SK-N-SH (cell line): ENCODE measurements around the gene TIGD6.

Experiments used
- CTCF ChIP-seq: fragments of 200-600 bp; sonication (generic); IDR thresholded peaks from 2 replicates; pipeline ENCODE4 v1.6.1; 2017; ENCODE audit warnings: antibody characterized with exemption, mild to moderate bottlenecking, moderate library complexity
- ELF1 ChIP-seq: IDR thresholded peaks from 2 replicates; pipeline ENCODE4 v1.4.0; 2012
- EP300 ChIP-seq, 2 experiments: IDR thresholded peaks; 2 replicates each; pipeline versions ENCODE4 v1.4.0 to v1.6.1; 2012; ENCODE audit warnings: borderline replicate concordance in 1 of 2, low read depth in 1 of 2, low read length in 1 of 2
- EZH2phosphoT487 ChIP-seq: fragments of 200-600 bp; sonication (generic); IDR thresholded peaks from 2 replicates; pipeline ENCODE4 v1.6.1; 2017; ENCODE audit warnings: low read depth, mixed run types, mild to moderate bottlenecking, antibody characterized with exemption, moderate library complexity, borderline replicate concordance
- JUND ChIP-seq: IDR thresholded peaks from 2 replicates; pipeline ENCODE4 v1.4.0; 2012
- POLR2AphosphoS5 ChIP-seq: IDR thresholded peaks from 2 replicates; pipeline ENCODE4 v1.6.1; 2012; ENCODE audit warnings: low read depth, low read length
- TF ChIP-seq, protein P1 (sequence below): fragments of 150-350 bp; IDR thresholded peaks from 2 replicates; pipeline ENCODE4 v1.6.1; 2017; ENCODE audit warnings: antibody characterized with exemption, low read length, low read depth, borderline replicate concordance

GRCh38 chr5:150033334-150033733, 32.9 kb upstream of the TIGD6 start:
- TF ChIP-seq EZH2phosphoT487 (no peak), ELF1 (no peak), POLR2AphosphoS5 (no peak), JUND (no peak), EP300 (IDR thresholded peaks at IDR 0.05; ENCODE audit: borderline replicate concordance in 1 of 2, low read depth in 1 of 2, low read length in 1 of 2) (no peak), CTCF (no peak)
- TF ChIP-seq, protein P1, sequence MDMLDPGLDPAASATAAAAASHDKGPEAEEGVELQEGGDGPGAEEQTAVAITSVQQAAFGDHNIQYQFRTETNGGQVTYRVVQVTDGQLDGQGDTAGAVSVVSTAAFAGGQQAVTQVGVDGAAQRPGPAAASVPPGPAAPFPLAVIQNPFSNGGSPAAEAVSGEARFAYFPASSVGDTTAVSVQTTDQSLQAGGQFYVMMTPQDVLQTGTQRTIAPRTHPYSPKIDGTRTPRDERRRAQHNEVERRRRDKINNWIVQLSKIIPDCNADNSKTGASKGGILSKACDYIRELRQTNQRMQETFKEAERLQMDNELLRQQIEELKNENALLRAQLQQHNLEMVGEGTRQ, result no peak
